NCI-H2196 (cell line): ENCODE data around the gene DEF6.

Experiments
- DNase-seq: peaks from one replicate; lab custom pipeline; 2025; ENCODE audit not compliant: unreplicated experiment; lab: John Stamatoyannopoulos, UW

Gene DEF6

GRCh38 chr6:35370124-35370741 is 72.6 kb downstream of the DEF6 start:
- DNase-seq: no peak

- DNase-seq: no peak
These were observed 73.3 kb downstream of the DEF6 start for GRCh38 chr6:35370785-35371493.
